Activated naive CD4-positive, alpha-beta T cell treated with anti-CD3 and anti-CD28 coated beads, Interleukin-2, amount 10 ng/mL, durations not matched to agents 7 days and 5 days (primary cell): ENCODE measurements around the gene ENKUR.
"Not testable (repeated sequence)": the region's sequence is repeated elsewhere in the genome, so short reads cannot be mapped to it uniquely, and the experiment has no call there.

Experiments used
- CTCF ChIA-PET: fragments of 350-600 bp; sonication (Branson Sonifier 250); formaldehyde crosslinking; loops from one replicate; lab custom pipeline; 2021; ENCODE audit warnings: antibody characterized with exemption; lab: Charles Lee
- DNase-seq: peaks from one replicate; pipeline ENCODE4 v3.0.0-alpha.2; 2020
- H3K27ac Mint-ChIP-seq: one replicate; pipeline ENCODE4 v1.8.0; 2021; ENCODE audit warnings: mild to moderate bottlenecking, moderate library complexity, mixed read lengths
- H3K27me3 Mint-ChIP-seq: one replicate; pipeline ENCODE4 v1.8.0; 2021; ENCODE audit warnings: mild to moderate bottlenecking, mixed read lengths
- H3K36me3 Mint-ChIP-seq: one replicate; pipeline ENCODE4 v1.8.0; 2021; ENCODE audit warnings: mixed read lengths
- H3K4me1 Mint-ChIP-seq: one replicate; pipeline ENCODE4 v1.8.0; 2021; ENCODE audit warnings: mixed read lengths
- H3K4me3 Mint-ChIP-seq: one replicate; pipeline ENCODE4 v1.8.0; 2021; ENCODE audit warnings: mild to moderate bottlenecking, moderate library complexity, mixed read lengths
- H3K9me3 Mint-ChIP-seq: one replicate; pipeline ENCODE4 v1.8.0; 2021; ENCODE audit warnings: mixed read lengths

Gene ENKUR

DNA sequence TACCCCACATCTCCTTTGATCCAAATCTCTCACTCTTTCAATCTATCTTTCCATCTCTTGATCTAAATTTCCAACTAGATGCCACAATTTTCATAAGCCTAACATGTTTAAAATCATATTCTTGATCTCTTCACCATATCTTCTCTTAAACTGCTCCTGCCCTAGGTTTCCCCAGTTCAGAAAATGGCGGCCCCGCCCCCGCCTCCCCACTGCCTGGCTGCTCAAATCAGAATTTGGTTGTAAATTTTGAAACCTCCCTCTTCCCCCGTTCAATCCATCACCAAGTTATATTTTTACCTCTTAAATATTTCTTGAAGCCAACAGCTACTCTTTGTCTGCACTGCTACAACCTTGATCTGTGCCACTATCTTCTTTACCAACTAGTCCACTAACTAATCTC lies 36.3 kb downstream of the ENKUR start:
- no peak overlapping the region for H3K4me3 Mint-ChIP-seq
- no peaks in the 10 kb centered on the region for H3K9me3 Mint-ChIP-seq
- H3K36me3 Mint-ChIP-seq: no peaks in the 10 kb centered on the region
- peaks cover 16% of the 10 kb centered on the region for H3K4me1 Mint-ChIP-seq
- DNase-seq: no peak
- H3K27ac Mint-ChIP-seq: no peak overlapping the region
- CTCF ChIA-PET: no interaction called here
- peaks cover 16% of the 10 kb centered on the region for H3K27me3 Mint-ChIP-seq

DNA sequence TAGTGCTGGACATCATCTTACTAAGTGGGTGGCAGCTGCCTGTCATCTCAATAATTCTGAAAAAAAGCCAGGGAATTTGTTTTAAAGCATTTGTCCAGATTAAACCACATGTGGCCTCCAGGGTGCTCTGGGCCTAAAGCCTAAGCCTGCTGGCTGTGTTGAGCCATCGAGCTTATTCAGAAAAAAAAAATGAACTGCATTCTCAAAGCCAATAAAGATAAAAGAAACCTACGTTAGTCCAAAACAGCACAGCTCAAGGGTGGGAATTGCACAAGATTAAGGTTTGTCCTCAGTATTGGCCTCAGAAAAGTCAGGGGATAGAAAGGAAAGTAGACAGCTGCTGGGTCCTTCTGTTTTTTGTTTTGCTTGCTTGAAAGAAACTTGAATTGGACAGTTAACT lies 41.0 kb downstream of the ENKUR start:
- Mint-ChIP-seq H3K27me3 (peaks cover 13% of the 10 kb centered on the region), H3K4me3 (no peak overlapping the region), H3K4me1 (peaks cover 3% of the 10 kb centered on the region), H3K27ac (no peak overlapping the region), H3K9me3 (no peaks in the 10 kb centered on the region), H3K36me3 (no peaks in the 10 kb centered on the region)
- CTCF ChIA-PET: no interaction called here
- DNase-seq: no peak

DNA sequence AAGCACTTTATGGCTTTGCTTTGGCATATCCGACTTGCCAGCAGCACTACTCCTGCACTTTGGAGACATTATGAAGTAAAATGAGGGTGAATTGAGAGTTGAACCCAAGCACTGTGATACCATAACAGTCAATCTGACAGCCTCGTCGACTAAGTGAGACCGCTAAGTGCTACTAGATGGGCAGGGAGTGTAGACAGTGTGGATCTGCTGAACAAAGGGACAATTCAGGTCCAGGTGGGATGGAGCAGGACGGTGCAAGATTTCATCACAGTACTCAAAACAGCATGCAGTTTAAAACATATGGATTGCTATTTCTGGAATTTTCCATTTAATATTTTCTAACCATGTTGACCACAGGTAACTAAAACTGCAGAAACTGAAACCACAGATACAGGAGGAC lies 42.8 kb downstream of the ENKUR start:
- Mint-ChIP-seq H3K4me3 (no peak overlapping the region), H3K9me3 (no peaks in the 10 kb centered on the region), H3K27ac (no peak overlapping the region), H3K36me3 (no peaks in the 10 kb centered on the region), H3K4me1 (peaks cover 5% of the 10 kb centered on the region), H3K27me3 (peaks cover 5% of the 10 kb centered on the region)
- CTCF ChIA-PET: no interaction called here
- DNase-seq: no peak

GRCh38 chr10:24971374-24971773 lies 44.6 kb downstream of the ENKUR start:
- Mint-ChIP-seq H3K36me3 (no peaks in the 10 kb centered on the region), H3K27ac (no peak overlapping the region), H3K4me3 (no peak overlapping the region), H3K4me1 (peaks cover 5% of the 10 kb centered on the region), H3K9me3 (no peaks in the 10 kb centered on the region), H3K27me3 (peaks cover 2% of the 10 kb centered on the region)
- no peak for DNase-seq
- CTCF ChIA-PET: no interaction called here

GRCh38 chr10:24969841-24970281 lies 46.1 kb downstream of the ENKUR start:
- CTCF ChIA-PET: interaction anchor here (1.0 kb wide), 1 partner anchor 352 kb away, joined by 3 read pairs; no protein-coding TSS in a partner anchor
- DNase-seq: no peak

GRCh38 chr10:24968951-24969350 lies 47.0 kb downstream of the ENKUR start:
- CTCF ChIA-PET: interaction anchor here (1.0 kb wide), 1 partner anchor 351 kb away, joined by 3 read pairs; no protein-coding TSS in a partner anchor
- DNase-seq, H3K9me3 Mint-ChIP-seq, H3K4me1 Mint-ChIP-seq, H3K27me3 Mint-ChIP-seq, H3K27ac Mint-ChIP-seq, H3K36me3 Mint-ChIP-seq, H3K4me3 Mint-ChIP-seq: not testable (repeated sequence)

More at GRCh38 chr10:24969841-24970281, 46.1 kb downstream of the ENKUR start:
- no peaks in the 10 kb centered on the region for H3K36me3 Mint-ChIP-seq
- H3K4me3 Mint-ChIP-seq: no peak overlapping the region
- H3K27ac Mint-ChIP-seq: no peak overlapping the region
- H3K4me1 Mint-ChIP-seq: peaks cover 5% of the 10 kb centered on the region
- H3K27me3 Mint-ChIP-seq: peaks cover 4% of the 10 kb centered on the region
- H3K9me3 Mint-ChIP-seq: no peaks in the 10 kb centered on the region

DNA sequence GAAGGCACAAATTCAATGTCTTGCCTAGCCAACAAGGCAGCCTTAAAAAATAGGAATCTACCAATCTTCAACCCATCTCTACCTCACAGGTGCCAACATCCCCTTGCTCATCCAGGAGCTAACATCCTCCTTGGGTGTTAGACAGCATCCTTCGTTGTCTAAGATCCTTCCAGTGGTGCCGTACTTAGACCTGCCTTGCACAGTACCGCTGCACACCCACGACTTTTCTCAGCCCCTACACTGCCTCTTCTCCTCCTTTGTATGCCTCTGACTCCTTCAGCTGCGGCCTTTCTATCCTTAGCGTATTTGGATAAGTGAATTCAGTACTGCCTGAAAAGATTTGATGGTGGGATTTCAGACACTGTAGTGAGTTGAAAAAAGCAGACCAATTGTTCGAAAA lies 47.6 kb downstream of the ENKUR start:
- H3K4me3 Mint-ChIP-seq: no peak overlapping the region
- H3K9me3 Mint-ChIP-seq: no peaks in the 10 kb centered on the region
- H3K4me1 Mint-ChIP-seq: peaks cover 5% of the 10 kb centered on the region
- CTCF ChIA-PET: no interaction called here
- H3K36me3 Mint-ChIP-seq: no peaks in the 10 kb centered on the region
- DNase-seq: no peak
- H3K27ac Mint-ChIP-seq: no peak overlapping the region
- peaks cover 4% of the 10 kb centered on the region for H3K27me3 Mint-ChIP-seq

DNA sequence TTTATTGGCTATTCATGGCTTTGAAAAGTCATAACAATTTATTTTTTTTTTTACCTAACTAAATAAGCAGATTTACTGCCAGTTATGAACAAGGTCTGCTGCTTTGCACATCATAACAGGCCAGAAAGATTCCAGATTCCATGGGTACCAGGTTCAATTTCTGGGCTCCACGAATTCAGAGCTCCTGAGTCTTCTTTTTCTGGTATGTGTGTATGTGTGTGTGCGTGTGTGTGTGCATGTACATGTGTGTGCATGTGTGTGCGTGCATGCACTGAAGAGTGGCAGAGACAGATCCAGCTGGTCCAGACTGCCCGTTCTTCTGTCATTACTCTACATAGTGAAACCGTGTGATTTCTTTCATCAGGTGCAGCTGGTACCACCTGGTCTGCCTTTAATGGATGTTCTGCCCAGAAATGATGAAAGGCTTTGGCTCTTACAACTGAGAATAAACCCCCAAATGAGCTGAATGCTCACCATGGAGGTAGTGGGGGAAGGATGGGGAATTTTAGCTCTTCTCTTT lies 48.9 kb downstream of the ENKUR start:
- peaks cover 4% of the 10 kb centered on the region for H3K27me3 Mint-ChIP-seq
- no peaks in the 10 kb centered on the region for H3K9me3 Mint-ChIP-seq
- CTCF ChIA-PET: no interaction called here
- H3K4me3 Mint-ChIP-seq: no peak overlapping the region
- peaks cover 5% of the 10 kb centered on the region for H3K4me1 Mint-ChIP-seq
- no peak for DNase-seq
- H3K36me3 Mint-ChIP-seq: no peaks in the 10 kb centered on the region
- no peak overlapping the region for H3K27ac Mint-ChIP-seq

DNA sequence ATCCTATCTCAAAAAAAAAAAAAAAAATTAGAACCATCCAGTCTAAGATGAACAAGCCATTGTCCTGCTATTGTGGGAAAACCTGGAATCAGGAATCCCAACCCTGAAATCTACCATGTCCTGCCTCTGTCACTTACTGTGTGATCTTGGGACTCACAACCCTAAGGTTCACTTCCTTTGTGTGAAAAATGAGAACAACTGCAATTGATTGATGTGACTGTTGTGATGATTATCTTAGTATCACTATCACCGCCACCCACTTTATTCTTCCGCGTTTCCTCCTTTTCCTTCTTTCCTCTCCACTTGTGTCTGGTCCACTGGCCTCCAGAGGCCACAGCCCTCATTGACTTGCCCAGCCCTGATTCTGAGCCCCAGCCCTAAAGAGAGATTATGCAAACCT lies 50.9 kb downstream of the ENKUR start:
- CTCF ChIA-PET: no interaction called here
- Mint-ChIP-seq H3K9me3 (no peaks in the 10 kb centered on the region), H3K27ac (no peak overlapping the region)

DNA sequence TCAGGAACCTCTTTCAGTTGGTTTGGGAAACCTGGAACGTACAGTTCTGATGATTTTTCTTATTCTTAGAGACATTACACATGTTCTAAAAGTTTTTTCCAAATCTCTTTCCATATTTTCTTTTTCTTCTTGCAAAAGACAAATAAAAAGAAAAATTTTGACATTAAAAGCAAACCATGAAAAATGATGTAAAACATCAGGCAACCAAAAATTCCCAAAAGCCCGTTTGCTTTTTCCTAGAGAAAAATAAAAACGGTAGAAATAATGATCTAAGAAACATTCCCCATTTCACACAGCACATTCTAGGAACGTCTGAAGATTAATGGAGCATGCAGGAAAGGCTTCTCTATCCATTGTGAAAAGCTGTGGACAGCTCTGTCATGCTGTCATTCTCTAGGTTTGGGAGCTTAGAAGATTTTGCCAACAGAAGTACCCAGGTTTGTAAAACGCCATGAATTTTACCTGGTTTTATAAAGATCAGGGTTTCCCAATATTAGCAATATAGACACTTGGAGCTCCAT lies 52.4 kb downstream of the ENKUR start:
- CTCF ChIA-PET: no interaction called here
- H3K27me3 Mint-ChIP-seq: peaks cover 4% of the 10 kb centered on the region
- no peak overlapping the region for H3K27ac Mint-ChIP-seq
- no peaks in the 10 kb centered on the region for H3K9me3 Mint-ChIP-seq
- H3K4me3 Mint-ChIP-seq: no peak overlapping the region
- no peaks in the 10 kb centered on the region for H3K36me3 Mint-ChIP-seq
- H3K4me1 Mint-ChIP-seq: no peaks in the 10 kb centered on the region
- DNase-seq: no peak

More for the DNA sequence above, 50.9 kb downstream of the ENKUR start:
- H3K36me3 Mint-ChIP-seq: no peaks in the 10 kb centered on the region
- peaks cover 4% of the 10 kb centered on the region for H3K27me3 Mint-ChIP-seq
- DNase-seq: no peak
- H3K4me1 Mint-ChIP-seq: peaks cover 2% of the 10 kb centered on the region
- no peak overlapping the region for H3K4me3 Mint-ChIP-seq

DNA sequence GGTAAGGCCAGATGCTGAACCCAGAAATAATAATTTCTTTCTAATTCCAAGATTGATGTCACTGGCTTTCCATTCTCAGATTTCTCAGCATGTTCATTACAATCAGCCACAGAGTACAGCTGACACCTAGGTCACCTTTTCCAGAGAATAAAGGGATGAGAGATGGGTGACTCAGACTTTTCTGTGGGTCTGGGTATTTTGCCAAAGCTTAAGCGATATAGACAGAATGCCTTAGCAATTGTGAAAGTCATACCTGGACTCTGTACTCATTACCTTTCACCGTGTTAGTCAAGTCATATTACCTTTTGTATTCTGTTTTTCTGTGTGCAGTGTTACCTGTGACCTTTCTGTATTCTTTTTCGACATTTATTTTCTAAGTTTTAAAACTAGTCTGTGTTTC lies 53.0 kb downstream of the ENKUR start:
- Mint-ChIP-seq H3K4me3 (no peak overlapping the region), H3K4me1 (no peaks in the 10 kb centered on the region), H3K9me3 (no peaks in the 10 kb centered on the region), H3K27me3 (peaks cover 4% of the 10 kb centered on the region), H3K36me3 (no peaks in the 10 kb centered on the region), H3K27ac (no peak overlapping the region)
- no peak for DNase-seq
- CTCF ChIA-PET: no interaction called here

GRCh38 chr10:24961582-24961981 lies 54.4 kb downstream of the ENKUR start:
- DNase-seq: no peak
- Mint-ChIP-seq H3K27me3 (peaks cover 4% of the 10 kb centered on the region), H3K36me3 (no peaks in the 10 kb centered on the region), H3K4me1 (no peaks in the 10 kb centered on the region), H3K27ac (no peak overlapping the region), H3K9me3 (no peaks in the 10 kb centered on the region), H3K4me3 (no peak overlapping the region)
- CTCF ChIA-PET: no interaction called here

DNA sequence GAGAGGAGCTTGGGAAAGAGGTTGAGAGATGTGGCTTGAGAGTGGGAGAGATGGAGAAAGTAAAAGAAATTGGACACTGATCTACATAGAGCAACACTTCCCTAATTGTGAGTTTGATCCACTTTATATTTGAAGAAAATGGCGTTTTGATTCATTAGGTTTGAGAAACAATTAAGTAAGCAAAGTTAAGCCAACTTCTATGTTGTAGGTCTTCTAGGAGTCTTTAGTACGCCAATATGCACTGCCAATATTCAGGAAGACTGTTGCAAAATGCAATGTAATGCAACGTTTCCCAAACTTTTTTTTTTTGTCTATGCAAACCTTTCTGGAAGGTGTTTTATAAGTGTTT lies 56.6 kb downstream of the ENKUR start:
- no peak overlapping the region for H3K4me3 Mint-ChIP-seq
- H3K36me3 Mint-ChIP-seq: no peaks in the 10 kb centered on the region
- DNase-seq: no peak
- H3K27ac Mint-ChIP-seq: no peak overlapping the region
- no peaks in the 10 kb centered on the region for H3K9me3 Mint-ChIP-seq
- H3K4me1 Mint-ChIP-seq: no peaks in the 10 kb centered on the region
- no peaks in the 10 kb centered on the region for H3K27me3 Mint-ChIP-seq
- CTCF ChIA-PET: no interaction called here

- H3K27ac Mint-ChIP-seq: no peak overlapping the region
- no peaks in the 10 kb centered on the region for H3K36me3 Mint-ChIP-seq
- CTCF ChIA-PET: no interaction called here
Measured at GRCh38 chr10:24958721-24959381, 57.1 kb downstream of the ENKUR start.

DNA sequence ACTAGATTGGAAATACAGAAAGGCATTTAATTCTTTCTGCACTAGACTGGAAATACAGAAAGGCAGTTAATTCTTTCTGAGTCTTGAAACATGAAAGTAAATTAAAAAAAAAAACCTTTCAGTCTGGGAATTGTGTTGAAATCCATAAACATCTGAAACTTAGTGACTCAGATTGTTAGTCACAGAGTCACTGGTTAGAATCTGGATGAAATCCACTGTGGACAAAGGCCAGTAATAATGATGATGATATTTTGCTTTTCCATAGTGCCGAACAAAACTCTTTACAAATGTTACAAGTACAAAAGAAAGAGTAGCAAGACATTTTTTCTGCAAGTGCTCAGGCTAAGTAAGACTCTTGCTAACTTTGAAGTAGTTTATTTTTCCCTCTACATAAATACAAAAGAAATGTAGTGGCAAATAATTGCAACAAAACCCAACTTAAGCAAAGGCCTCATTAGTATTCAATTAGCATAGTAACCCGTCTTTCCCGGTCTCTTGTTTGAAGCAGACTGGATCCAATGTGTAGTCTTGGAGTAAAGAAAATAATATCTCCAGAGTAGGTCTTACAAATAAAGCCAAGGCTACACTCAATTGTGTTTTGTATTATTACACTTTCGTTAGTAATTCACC lies 57.8 kb downstream of the ENKUR start:
- Mint-ChIP-seq H3K27ac (no peak overlapping the region), H3K27me3 (no peaks in the 10 kb centered on the region), H3K9me3 (no peaks in the 10 kb centered on the region), H3K4me3 (no peak overlapping the region), H3K36me3 (no peaks in the 10 kb centered on the region), H3K4me1 (peaks cover 7% of the 10 kb centered on the region)
- CTCF ChIA-PET: no interaction called here
- DNase-seq: no peak

More at GRCh38 chr10:24958721-24959381, 57.1 kb downstream of the ENKUR start:
- DNase-seq: no peak
- Mint-ChIP-seq H3K4me3 (no peak overlapping the region), H3K4me1 (peaks cover under 1% of the 10 kb centered on the region), H3K9me3 (no peaks in the 10 kb centered on the region), H3K27me3 (no peaks in the 10 kb centered on the region)
